ENCODE measurements around the gene LRRC8E. TPM values are rescaled to one million over a fixed set of nuclear protein-coding genes. Genes with fewer than 3 reads are reported as not detected.

LRRC8E gene
- total RNA-seq, 1 experiment from 2014 or later = 10.3 TPM

DNA sequence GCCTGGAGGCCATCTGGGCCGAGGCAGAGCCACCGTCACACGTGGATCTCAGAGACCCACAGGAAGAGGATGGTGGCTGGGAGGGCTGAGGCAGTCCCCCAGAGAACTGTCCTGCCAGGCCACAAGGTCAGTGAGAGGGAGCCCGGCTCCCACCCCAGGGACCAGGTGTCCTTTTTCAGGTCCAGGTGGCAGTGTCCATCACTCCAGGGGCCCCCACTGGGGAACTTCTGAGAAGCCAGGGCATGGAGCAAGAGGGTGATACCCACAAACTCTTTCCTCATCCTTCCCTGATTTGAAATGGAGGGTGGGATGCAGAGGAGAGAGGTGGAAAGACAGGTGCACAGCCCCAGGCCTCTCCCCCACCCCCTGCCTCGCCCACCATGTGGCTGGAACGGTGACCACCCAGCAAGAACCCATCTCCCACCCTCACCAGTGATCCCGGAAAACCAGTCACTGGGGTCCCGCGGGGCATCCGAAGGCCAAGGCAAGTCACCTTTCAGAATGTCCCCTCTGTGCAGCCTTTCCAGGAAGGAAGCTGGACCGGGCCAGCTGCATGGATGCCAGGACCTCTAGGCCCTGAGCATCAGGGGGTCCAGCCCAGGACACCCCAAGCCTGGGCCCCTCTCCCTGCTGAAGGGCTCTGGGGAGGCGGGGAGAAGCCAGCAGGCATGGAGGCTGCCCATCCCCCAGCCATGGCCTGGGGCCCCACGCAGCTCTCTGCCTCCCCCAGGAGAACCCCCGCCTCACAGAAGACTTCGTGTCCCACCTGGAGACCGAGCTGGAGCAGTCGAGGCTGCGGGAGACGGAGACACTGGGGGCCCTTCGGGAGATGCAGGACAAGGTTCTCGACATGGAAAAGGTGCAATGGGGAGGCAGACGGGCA, 28.2 kb upstream of the LRRC8E start:
- Mint-ChIP-seq H3K36me3 (ENCODE audit: insufficient read depth, unreplicated experiment) (peaks cover 2% of the 10 kb centered on the region), H3K27ac (ENCODE audit: low read depth, unreplicated experiment) (no peak overlapping the region), H3K4me3 (ENCODE audit: unreplicated experiment) (no peak overlapping the region), H3K27me3 (ENCODE audit: insufficient read depth, unreplicated experiment) (no peaks in the 10 kb centered on the region), H3K4me1 (ENCODE audit: insufficient read depth, unreplicated experiment) (peaks cover under 1% of the 10 kb centered on the region), H3K9me3 (ENCODE audit: unreplicated experiment) (no peaks in the 10 kb centered on the region)
- ChIA-PET POLR2A (no interaction called here), CTCF (interaction anchor here (0.6 to 2.4 kb wide), 6 partner anchors 7 to 493 kb away, joined by 3 to 10 read pairs (median 3); partner anchors contain the start of genes MAP2K7 and SNAPC2)
- BruUV-seq (replicated peaks) = no TSS peak
- no peak for DNase-seq (ENCODE audit: unreplicated experiment)
- TF ChIP-seq, protein P1, sequence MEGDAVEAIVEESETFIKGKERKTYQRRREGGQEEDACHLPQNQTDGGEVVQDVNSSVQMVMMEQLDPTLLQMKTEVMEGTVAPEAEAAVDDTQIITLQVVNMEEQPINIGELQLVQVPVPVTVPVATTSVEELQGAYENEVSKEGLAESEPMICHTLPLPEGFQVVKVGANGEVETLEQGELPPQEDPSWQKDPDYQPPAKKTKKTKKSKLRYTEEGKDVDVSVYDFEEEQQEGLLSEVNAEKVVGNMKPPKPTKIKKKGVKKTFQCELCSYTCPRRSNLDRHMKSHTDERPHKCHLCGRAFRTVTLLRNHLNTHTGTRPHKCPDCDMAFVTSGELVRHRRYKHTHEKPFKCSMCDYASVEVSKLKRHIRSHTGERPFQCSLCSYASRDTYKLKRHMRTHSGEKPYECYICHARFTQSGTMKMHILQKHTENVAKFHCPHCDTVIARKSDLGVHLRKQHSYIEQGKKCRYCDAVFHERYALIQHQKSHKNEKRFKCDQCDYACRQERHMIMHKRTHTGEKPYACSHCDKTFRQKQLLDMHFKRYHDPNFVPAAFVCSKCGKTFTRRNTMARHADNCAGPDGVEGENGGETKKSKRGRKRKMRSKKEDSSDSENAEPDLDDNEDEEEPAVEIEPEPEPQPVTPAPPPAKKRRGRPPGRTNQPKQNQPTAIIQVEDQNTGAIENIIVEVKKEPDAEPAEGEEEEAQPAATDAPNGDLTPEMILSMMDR (IDR thresholded peaks at IDR 0.05; ENCODE audit: unreplicated experiment) = no peak
- intact Hi-C loops (cut with micrococcal nuclease) = loop anchor here (10.0 kb wide), 1 partner anchor 145 kb away; the partner anchor contains the start of gene ELAVL1

DNA sequence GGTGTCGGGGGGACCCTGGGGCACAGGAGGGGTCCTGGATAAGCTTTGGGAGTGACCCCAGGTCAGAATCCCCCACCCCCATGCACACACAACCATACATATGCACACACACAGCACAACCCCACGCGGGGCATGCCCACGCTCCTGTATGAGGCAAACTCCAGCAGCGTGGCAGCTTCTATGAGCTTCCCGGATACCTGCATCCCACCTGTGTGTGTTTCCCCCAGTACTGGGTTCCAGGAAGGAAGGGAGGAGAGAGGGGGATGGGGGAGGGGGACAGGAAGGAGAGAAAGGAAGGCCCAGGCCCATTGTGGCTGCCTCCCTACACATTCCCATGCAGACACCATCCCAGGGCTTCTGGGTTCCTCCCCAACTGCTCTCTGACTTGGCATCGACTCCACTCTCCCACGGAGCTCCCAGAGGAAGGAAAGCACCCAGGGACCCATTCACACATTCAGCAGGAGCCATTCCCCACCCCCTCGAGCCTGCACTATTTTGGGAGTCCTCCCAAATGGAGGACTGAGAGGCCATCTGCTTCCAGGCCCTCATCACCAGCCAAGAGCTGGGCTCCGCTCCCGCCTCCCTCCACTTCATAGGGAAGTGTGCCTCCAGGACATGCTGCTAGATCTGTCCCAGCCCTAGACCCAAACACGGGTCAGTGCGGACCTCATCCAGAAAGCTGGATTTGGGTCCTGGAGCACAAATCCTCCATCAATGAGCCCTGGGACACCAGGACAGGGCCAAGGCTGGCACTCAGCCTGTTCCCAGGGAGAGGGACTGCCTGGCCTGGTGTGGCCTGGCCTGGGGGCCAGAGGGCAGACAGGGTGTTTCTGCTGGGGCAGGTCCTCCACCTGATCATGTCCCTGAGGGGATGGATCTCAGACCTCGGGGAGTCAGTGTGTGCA, 27.3 kb upstream of the LRRC8E start:
- ChIA-PET POLR2A (interaction anchor here (0.6 kb wide), 1 partner anchor 40 kb away, joined by 3 read pairs; no protein-coding TSS in a partner anchor), CTCF (interaction anchor here (0.6 to 2.4 kb wide), 4 partner anchors 8 to 494 kb away, joined by 3 to 10 read pairs (median 4); partner anchors contain the start of gene TIMM44)
- Mint-ChIP-seq H3K4me1 (ENCODE audit: insufficient read depth, unreplicated experiment) (peaks cover 6% of the 10 kb centered on the region), H3K27ac (ENCODE audit: low read depth, unreplicated experiment) (no peak overlapping the region), H3K36me3 (ENCODE audit: insufficient read depth, unreplicated experiment) (peaks cover 8% of the 10 kb centered on the region), H3K4me3 (ENCODE audit: unreplicated experiment) (no peak overlapping the region), H3K9me3 (ENCODE audit: unreplicated experiment) (no peaks in the 10 kb centered on the region), H3K27me3 (ENCODE audit: insufficient read depth, unreplicated experiment) (no peaks in the 10 kb centered on the region)
- no TSS peak for BruUV-seq (replicated peaks)
- no peak for DNase-seq (ENCODE audit: unreplicated experiment)
- intact Hi-C loops (cut with micrococcal nuclease) = no loop called here
- TF ChIP-seq, protein P1 (IDR thresholded peaks at IDR 0.05; ENCODE audit: unreplicated experiment) = no peak

DNA sequence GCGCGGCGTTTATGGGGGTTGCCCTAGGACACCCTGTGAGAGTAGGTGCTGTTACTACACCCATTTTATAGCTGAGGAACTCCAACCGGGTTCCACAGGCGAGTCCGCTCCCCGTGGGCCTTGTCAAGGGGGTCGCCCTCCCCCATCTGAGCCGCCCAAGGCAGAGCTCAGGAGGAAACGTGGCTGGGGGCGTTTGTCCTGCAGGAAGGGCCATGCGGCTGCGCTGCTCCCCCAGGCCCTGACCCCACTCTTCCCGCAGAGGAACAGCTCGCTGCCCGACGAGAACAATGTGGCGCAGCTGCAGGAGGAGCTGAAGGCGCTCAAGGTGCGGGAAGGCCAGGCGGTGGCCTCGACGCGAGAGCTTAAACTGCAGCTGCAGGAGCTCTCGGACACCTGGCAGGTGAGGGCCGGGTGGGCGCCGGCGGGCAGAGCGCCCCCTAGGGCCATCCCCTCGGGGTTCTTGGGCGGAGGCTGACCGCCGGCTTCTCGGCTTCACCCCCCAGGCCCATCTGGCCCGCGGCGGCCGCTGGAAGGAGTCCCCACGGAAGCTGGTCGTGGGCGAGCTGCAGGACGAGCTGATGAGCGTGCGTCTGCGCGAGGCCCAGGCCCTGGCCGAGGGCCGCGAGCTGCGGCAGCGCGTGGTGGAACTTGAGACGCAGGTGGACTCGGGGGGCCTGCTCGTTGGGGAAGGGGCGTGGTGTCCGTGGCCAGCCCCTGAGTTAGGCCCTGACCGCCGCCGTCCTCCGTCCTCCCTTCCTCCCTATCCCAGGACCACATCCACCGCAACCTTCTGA, 26.5 kb upstream of the LRRC8E start:
- Mint-ChIP-seq H3K4me3 (ENCODE audit: unreplicated experiment) (no peak overlapping the region), H3K36me3 (ENCODE audit: insufficient read depth, unreplicated experiment) (peaks cover 8% of the 10 kb centered on the region), H3K27me3 (ENCODE audit: insufficient read depth, unreplicated experiment) (no peaks in the 10 kb centered on the region), H3K9me3 (ENCODE audit: unreplicated experiment) (no peaks in the 10 kb centered on the region), H3K27ac (ENCODE audit: low read depth, unreplicated experiment) (no peak overlapping the region), H3K4me1 (ENCODE audit: insufficient read depth, unreplicated experiment) (peaks cover 6% of the 10 kb centered on the region)
- intact Hi-C loops (cut with micrococcal nuclease) = no loop called here
- ChIA-PET POLR2A (interaction anchor here (0.6 kb wide), 2 partner anchors 39 to 1324 kb away, joined by 3 read pairs; no protein-coding TSS in a partner anchor), CTCF (interaction anchor here (1.4 to 2.4 kb wide), 2 partner anchors 7 to 9 kb away, joined by 5 to 10 read pairs; no protein-coding TSS in a partner anchor)
- no peak for DNase-seq (ENCODE audit: unreplicated experiment)
- BruUV-seq (replicated peaks) = no TSS peak
- TF ChIP-seq, protein P1 (IDR thresholded peaks at IDR 0.05; ENCODE audit: unreplicated experiment) = no peak

Measured in MCF 10A (cell line).